IPS-NIHi7 (cell line): ENCODE data around the gene MCCC1.
"Not testable (repeated sequence)": the region's sequence is repeated elsewhere in the genome, so short reads cannot be mapped to it uniquely, and the experiment has no call there.

ENCODE experiments used
- DNase-seq: peaks from one replicate; pipeline ENCODE4 v3.0.0; 2012; ENCODE audit warnings: mixed read lengths; ENCODE audit errors: extremely low spot score

MCCC1 gene

DNA sequence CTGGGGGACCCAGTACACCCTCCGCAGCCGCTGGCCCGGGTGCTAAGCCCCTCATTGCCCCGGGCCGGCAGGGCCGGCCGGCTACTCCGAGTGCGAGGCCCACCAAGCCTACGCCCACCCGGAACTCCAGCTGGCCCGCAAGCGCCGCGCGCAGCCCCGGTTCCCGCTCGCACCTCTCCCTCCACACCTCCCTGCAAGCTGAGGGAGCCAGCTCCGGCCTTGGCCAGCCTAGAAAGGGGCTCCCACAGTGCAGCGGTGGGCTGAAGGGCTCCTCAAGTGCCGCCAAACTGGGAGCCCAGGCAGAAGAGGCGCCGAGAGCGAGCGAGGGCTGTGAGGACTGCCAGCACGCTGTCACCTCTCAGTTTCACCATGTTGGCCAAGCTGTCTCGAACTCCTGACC, 4.7 kb upstream of the MCCC1 start:
- DNase-seq, result not testable (repeated sequence)

DNA sequence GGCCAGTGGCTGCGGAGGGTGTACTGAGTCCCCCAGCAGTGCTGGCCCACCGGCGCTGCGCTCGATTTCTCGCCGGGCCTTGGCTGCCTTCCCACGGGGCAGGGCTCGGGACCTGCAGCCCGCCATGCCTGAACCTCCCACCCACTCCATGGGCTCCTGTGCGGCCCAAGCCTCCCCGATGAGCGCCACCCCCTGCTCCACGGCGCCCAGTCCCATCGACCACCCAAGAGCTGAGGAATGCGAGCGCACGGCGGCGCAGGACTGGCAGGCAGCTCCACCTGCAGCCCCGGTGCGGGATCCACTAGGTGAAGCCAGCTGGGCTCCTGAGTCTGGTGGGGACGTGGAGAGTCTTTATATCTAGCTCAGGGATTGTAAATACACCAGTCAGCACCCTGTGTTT, 1.7 kb upstream of the MCCC1 start:
- not testable (repeated sequence) for DNase-seq

DNA sequence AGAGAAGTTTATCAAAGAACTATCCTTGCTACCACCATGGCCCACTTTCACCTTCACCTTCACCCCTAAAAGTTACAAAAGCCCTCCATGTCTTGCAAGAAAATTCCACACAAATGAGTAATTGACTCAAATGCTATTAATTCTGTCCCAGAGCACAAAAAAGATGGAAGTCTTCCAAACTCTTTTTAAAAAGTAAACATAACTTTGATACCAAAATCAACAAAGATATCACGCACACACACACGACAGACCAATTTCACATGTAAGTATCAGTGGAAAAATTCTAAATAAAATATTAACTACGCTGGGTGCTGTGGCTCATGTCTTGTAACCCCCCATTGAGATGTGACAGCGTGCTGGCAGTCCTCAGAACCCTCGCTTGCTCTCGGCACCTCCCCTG, 1.1 kb upstream of the MCCC1 start:
- no peak for DNase-seq

DNA sequence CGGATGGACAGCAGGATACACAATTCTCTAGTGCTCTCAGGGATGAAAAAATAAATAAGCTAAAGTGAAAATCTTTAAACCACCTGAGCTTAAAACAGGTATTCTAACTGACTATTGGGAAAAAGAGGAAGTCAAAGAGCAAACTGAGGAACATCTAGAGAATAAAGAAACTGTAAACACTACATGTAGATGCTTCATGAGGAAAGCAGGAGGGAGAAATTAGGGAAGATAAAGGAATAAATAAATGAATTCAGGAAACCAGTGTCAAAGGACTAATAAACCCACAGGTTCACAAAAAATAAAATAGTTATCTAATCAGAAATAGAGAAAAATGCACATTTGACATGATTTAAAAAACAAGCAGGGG, 525 bp upstream of the MCCC1 start:
- no peak for DNase-seq

DNA sequence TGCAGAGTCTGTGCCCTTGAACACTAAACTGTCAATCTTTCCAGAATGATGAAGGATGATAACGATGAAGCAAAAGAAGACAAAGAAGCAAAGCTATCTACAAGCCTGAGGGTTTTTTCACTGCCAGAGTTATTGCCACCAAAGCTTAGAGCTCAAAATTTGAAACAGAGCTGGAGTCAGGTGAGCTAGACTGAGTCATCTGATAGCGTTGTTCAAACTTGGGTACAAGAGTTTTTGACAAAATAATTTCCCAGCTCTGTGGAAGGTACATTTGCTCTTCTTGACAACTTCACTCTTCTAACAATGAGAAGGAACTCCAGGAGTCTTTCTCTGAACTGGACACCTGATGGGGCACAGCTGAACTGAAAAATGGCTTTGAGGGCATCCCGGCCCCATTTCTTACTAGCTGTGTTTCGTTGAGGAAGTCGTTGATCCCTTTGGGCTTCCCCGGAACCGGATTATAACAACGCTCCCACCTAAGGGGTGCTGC, 715 bp downstream of the MCCC1 start:
- no peak for DNase-seq

DNA sequence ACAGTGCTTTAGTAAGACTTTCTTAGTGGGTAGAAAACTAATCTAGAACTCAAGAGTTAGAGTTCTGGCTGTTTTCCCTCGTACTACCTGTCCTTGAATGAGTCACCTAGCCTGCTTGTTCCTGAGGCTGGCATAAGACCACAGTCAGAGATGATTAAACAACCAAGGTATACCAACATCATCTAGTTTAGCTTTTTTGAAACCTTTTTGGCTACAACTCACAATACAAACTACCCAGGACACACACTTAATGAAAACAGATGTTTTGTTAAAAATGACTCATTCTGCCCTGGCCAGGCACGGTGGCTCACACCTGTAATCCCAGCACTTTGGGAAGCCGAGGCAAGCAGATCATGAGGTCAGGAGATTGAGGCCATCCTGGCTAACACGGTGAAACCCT, 4.6 kb downstream of the MCCC1 start:
- DNase-seq, result no peak

DNA sequence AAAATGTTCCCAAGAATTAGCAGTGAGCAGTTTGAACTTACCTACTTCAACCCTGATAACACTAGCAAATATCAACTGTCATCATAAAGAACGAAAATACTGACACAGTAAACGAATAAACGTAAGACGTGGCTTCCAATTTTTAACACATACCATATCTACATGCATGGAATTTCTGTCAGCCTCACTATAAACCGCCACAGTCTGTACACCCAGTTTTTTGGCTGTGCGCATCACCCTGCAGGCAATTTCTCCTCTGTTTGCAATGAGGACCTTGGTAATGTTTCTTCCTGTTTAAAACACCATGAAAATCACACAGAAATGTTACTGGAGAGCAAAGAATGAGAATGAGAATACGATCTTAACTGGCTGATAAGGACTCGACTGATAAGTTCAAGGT, 7.0 kb downstream of the MCCC1 start:
- no peak for DNase-seq

DNA sequence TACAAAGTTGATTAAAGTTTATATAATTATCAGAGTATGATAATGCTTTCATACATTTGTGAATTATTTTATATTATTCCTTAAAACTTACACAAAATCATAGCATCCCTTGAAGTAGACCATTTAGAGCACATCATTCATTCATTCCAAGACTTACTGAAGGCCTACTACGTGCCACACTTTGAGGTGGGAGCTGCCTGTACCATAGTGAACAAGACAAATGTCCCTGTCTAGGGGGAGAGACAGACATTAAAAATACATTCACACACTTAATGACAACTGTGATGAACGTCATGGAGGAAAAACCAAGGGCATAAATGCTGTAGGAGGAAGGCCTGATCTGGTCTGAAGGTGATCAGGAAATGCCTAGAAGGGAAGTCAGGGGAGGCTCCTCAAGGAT, 12.1 kb downstream of the MCCC1 start:
- DNase-seq, result no peak

DNA sequence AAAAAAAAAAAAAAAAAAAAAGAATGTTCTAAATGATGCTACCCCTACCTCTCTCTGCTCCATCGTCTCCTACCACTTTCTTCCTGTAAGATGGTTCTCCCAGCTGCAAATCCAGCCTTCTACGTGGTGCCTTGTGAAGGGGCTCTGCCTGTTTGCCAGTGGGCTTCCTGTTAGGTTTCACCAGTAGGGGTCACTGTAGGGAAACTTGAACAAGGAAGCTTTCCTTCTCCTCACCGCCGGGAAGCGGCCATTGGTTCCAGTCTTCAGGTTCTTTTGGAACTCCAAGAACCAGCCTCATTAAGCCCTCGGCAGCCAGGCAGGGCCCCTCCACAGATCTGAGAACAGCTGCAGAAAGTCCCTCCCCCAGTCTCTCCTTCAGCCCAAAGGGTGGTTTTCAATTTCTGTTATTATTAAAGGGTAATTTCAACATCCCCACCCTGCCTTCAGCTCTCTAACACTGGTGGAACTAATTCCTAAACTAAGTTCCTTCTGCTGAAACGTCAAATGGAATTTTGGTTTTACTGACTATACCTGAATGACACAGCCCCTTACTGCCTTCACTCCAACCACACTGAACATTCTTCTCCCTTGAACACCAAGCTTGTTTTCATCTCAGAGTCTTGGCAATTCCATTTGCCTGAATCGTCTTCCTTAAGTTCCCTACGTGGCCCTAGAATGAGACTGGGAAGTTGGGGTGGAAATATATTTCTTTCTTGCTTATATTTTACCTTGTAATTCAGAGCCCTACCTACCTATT, 13.5 kb downstream of the MCCC1 start:
- DNase-seq, result peak; percentile 86

DNA sequence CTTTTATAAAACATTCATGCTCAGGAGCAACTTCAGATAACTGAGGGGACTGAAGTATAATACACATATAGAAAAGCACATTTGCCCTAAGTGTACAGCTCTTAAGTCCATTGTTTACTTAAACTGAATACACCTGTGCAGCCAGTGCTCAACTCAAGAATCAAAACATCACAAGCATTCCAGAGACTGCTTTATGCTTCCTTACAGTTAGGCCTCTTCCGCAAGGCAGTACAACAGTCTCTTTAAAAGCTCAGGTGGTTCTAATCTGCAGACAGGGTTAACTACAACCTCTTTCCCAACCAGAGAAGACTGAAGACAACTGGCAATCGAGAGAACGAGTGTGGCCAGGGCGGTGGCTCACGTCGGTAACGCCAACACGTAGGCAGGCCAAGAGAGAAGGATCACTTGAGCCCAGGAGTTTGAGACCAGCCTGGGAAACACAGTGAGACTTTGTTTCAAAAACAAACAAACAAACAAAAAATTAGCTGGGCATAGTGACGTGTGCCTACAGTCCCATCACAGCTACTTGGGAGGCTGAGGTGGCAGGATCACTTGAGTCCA, 16.9 kb downstream of the MCCC1 start:
- DNase-seq, result no peak

DNA sequence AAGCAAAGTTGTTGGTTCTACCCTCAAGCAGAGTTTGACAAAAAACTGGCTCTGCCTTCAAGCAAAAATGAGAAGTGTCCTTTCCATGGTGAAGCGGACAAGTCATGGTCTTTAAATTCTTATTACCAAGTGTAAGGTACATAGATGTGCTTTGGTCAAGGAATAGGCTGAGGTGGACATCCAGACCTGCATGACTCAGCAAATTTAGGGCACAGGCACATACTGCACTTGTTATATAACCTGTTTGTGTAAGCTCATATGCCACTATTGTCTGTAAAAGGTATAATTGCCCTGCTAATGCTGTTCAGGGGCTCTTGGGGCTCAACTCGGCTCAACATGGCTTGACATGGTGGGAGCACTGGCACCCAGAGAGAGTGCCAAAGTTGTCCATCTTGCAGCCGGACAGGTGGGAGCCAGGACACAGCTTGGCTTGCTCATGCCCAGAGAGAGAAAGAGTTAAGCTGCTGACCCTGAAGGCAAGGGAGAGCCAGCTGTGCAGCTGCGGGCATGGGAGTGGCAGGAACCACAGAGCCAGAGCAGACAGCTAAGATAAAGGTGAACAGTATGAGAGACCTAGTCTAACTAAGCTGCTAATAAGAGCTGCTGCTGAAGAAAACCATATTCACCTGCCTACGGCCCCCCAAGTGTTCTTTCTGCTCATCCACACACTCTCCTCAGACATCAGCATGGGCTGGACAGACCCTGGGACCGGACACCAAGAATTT, 17.7 kb downstream of the MCCC1 start:
- no peak for DNase-seq

DNA sequence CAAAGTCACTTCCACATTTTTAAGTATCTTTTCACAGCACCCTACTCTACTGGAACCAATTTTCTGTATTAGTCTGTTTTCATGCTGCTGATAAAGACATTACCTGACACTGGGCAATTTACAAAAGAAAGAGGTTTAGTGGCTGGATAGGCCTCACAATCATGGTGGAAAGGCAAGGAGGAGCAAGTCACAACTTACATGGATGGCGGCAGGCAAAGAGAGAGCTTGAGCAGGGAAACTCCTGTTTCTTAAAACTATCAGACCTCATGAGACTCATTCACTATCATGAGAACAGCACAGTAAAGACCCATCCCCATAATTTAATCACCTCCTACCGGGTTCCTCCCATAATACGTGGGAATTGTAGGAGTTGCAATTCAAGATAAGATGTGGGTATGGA, 18.7 kb downstream of the MCCC1 start:
- DNase-seq, result no peak

DNA sequence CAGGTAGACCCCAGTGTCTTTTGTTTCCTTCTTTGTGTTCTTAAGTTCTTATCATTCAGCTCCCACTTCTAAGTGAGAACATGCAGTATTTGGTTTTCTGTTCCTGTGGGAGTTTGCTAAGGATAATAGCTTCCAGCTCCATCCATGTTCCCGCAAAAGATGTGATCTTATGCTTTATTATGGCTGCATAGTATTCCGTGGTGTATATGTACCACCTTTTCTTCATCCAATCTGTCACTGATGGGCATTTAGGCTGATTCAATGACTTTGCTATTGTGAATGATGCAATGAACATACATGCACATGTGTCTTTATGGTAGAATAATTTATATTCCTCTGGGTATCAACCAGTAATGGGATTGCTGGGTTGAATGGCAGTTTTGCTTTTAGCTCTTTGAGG, 24.4 kb downstream of the MCCC1 start:
- no peak for DNase-seq

DNA sequence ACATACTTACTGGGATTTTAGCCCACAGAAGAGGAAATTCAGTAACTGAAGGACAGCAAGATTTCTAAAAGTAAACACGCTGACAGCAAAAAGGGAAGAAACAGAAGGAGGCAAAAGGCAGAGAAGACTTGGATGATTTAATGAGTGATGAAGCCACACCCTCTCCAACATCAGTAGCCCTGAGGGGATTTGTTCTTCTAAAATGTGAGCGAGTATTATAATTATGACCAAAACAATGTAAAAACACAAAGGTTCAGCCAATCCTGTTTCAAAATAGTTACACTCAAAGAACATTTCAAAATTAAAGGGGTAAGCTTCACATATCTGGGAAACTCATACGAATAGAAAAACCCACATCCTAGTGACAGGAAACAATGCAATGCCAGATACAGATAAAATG, 25.0 kb downstream of the MCCC1 start:
- no peak for DNase-seq

DNA sequence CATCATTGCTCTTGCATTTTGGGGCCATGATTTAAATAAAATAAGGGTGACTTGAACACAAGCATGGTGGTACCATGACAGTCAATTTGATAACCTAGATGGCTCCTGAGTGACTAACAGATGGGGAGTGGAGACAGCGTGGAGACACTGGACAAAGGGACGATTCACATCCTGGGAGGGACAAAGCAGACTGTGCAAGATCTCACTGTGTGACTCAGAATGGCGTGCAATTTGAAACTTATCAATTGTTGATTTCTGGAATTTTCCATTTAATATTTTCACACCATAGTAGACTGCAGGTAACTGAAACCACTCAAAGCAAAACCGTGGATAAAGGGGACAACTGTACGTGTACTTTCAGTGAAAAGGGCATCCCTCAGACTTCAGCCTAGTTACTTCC, 25.5 kb downstream of the MCCC1 start:
- no peak for DNase-seq

DNA sequence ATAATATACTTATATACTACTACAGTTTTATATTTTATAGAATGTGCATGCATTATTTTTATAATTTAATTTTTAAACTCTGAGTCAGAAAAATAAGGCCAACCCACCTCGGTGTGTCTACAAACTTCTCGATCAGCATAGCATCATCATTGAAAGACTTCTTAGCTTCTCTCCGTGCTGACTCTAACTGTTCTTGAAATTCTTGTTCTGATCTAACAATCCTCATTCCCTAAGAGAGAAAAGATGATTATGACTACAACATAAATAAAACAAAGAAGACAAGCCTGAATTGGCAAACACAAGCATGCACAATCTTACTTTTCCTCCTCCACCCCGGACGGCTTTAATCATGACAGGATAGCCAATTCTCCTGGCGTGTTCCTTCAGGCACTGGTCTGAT, 28.4 kb downstream of the MCCC1 start:
- DNase-seq, result no peak

DNA sequence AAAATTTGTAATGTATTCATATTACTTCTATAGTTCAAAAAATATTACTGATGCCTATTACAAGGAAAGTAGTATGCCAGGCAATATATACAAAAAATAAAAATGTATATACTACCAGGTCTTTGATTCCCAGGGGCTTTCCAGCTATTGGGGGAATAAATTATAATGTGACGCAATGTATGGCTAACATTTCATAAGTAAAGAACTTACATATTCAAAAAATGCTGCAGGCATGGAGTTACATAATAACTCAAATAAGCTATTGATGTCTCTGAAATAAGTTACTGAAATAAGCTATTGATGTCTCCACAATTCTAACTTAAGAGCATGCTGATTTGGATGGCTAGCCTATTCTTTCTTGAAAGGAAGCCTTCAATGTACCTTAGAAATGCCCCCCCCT, 30.2 kb downstream of the MCCC1 start:
- DNase-seq, result no peak

DNA sequence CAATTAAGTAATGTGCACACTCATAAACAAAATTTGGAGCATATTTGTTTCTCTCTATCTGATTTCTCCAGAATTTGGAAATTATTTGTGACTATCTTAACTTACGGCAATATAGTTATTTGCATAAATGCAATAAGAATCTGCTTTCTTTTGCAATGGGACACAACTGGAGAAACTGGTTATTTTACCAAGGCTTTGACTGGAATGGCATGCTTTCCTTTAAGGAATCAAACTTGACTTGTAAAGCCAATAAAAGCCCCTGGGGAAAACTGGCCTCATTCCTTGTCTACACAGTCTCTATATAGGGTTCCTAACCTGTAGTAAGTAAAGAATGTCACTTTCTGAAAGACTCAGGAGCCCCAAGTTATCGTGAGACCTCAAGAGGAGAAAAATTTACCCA, 32.4 kb downstream of the MCCC1 start:
- not testable (repeated sequence) for DNase-seq

DNA sequence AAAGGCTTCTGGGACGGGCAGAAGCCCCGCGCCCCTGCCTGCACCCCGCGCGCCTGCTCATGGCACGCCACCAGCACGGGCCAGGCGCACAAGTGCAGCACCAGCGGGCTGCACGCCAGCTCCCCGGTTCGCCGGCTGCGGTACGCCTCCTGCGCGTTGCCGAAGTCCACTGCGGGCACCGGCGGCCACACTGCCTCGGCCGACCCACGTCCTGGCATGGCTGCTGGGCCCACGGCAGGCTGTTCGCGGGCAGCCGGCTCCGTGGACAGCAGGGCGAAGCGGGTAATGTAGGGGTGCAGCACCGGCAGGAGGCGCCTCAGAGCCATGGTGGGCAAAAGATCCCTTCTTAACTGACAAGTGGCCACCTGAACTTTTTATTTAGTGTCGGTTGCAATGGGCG, 34.8 kb downstream of the MCCC1 start:
- peak; percentile 55 for DNase-seq

DNA sequence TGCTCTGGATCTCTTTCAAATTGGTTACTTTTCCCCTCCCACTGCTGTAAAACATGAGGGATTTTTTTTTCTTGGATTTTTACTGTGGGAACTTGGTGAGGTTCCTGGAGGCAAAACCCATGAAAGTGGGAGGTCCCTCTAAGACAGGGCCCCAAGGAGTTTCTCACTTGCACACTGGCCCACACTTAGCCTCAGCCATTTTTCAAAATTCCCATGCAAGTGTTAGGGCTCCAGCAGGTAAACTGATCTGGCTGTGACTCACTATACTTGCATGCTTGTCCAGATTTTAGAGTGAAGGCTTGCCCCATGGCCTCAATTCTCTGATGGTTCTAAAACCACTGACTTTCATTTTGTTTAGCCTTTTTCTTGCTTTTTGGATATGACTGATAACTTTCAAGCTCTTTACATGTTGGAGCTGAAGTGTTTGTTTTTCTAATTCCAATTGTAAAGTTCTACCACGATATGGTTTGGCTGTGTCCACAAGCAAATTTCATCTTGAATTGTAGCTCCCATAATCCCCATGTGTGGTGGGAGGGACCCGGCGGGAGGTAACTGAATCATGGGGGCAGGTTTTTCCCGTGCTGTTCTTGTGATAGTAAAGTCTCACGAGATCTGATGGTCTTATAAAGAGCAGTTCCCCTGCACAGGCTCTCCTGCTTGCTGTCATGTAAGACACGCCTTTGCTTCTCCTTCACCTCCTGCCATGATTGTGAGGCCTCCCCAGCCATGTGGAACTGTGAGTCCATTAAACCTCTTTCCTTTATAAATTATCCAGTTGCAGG, 37.7 kb downstream of the MCCC1 start:
- DNase-seq, result no peak

DNA sequence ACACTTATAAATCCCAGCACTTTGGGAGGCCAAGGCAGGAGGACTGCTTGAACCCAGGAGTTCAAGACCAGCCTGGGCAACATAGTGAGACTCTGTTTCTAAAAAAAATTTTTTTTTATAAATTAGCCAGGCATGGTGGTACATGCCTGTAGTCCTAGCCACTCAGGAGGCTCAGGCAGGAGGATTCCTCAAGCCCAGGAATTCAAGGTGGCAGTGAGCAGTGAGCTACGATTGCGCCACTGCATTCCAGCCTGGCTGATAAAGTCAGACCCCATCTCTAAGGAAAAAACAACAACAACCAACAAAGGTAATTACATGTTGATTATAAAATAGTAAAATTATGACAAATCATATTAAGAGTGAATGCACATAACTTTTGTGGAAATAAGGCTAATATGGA, 40.9 kb downstream of the MCCC1 start:
- no peak for DNase-seq

DNA sequence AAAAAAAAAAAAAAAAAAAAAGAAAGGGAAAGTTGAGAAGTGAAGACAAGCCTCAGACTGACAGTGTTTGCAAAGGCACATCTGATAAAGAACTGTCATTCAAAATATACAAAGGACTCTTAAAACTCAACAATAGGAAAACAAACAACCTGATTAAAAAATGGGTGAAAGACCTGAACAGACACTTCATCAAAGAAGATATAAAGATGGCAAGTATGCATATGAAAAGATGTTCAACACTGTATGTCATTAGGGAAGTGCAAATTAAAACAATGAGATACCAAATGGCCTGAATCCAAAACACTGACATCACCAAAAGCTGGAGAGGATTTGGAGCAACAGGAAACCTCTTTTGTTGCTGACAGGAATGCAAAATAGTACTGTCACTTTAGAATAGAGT, 48.6 kb downstream of the MCCC1 start:
- DNase-seq, result no peak
